Coronary artery (tissue), 2 donors: ENCODE data around the gene COL4A6.
"Not testable (repeated sequence)": the region's sequence is repeated elsewhere in the genome, so short reads cannot be mapped to it uniquely, and the experiment has no call there.

Experiments used
- DNase-seq: peaks from one replicate; pipeline ENCODE4 v3.0.0-alpha.2; 2017; ENCODE audit warnings: low spot score
- H3K27ac ChIP-seq, 2 donors: fragments of 200-600 bp; sonication (generic); one replicate each; pipeline ENCODE4 v1.5.1; 2016 to 2019
- H3K4me3 ChIP-seq: fragments of 200-600 bp; sonication (generic); 2 replicates; pipeline ENCODE4 v1.5.1; 2016; ENCODE audit warnings: mild to moderate bottlenecking, moderate library complexity
- CTCF ChIP-seq: fragments of 200-600 bp; sonication (generic); IDR thresholded peaks from one replicate; pipeline ENCODE4 v1.5.1; 2019; ENCODE audit warnings: antibody characterized with exemption

The COL4A6 gene

GRCh38 chrX:108384783-108385182 lies 53.4 kb downstream of the COL4A6 start:
- DNase-seq, result no peak
- no peak for TF ChIP-seq CTCF
- Histone ChIP-seq H3K4me3 (no peak overlapping the region), H3K27ac (no peak overlapping the region)

- no peak for DNase-seq
- Histone ChIP-seq H3K4me3 (no peak overlapping the region), H3K27ac (no peak overlapping the region)
- TF ChIP-seq CTCF, result no peak
Measured at GRCh38 chrX:108380222-108380621, 58.0 kb downstream of the COL4A6 start.

GRCh38 chrX:108376821-108377220 lies 61.4 kb downstream of the COL4A6 start:
- H3K27ac ChIP-seq, H3K4me3 ChIP-seq, DNase-seq: not testable (repeated sequence)

- not testable (repeated sequence) for H3K4me3 ChIP-seq, DNase-seq, H3K27ac ChIP-seq
Measured at GRCh38 chrX:108375591-108375990, 62.6 kb downstream of the COL4A6 start.

GRCh38 chrX:108366644-108367406 lies 71.4 kb downstream of the COL4A6 start:
- no peak overlapping the region for H3K27ac ChIP-seq
- no peak for TF ChIP-seq CTCF
- DNase-seq, result no peak

GRCh38 chrX:108362026-108362425 lies 76.2 kb downstream of the COL4A6 start:
- DNase-seq, result no peak
- H3K27ac ChIP-seq, result no peak overlapping the region
- TF ChIP-seq CTCF, result no peak
- no peak overlapping the region for H3K4me3 ChIP-seq

More at GRCh38 chrX:108366644-108367406, 71.4 kb downstream of the COL4A6 start:
- H3K4me3 ChIP-seq, result no peak overlapping the region

GRCh38 chrX:108361316-108361715 lies 76.9 kb downstream of the COL4A6 start:
- Histone ChIP-seq H3K4me3 (no peak overlapping the region), H3K27ac (no peak overlapping the region)
- no peak for DNase-seq
- no peak for TF ChIP-seq CTCF

GRCh38 chrX:108359806-108360602 lies 78.2 kb downstream of the COL4A6 start:
- no peak for TF ChIP-seq CTCF
- no peak for DNase-seq
- no peak overlapping the region for H3K4me3 ChIP-seq
- no peak overlapping the region for H3K27ac ChIP-seq
